Left lobe of liver (tissue), 2 donors: Measurements from ENCODE around the gene TPM1. TPM values are rescaled to one million over a fixed set of nuclear protein-coding genes. Genes with fewer than 3 reads are reported as not detected.
"Not testable (repeated sequence)": the region's sequence is repeated elsewhere in the genome, so short reads cannot be mapped to it uniquely, and the experiment has no call there.

Source experiments
- ATAC-seq: fragments of 200-7000 bp; cut with Tn5 transposase; one replicate; pipeline ENCODE4 v1.9.1; 2020; ENCODE audit warnings: mild to moderate bottlenecking, moderate library complexity
- DNase-seq: peaks from one replicate; pipeline ENCODE4 v3.0.0-alpha.2; 2020; ENCODE audit warnings: low spot score
- total RNA-seq: library from RNA; stranded (reverse); gene quantifications from one replicate; pipeline ENCODE4 v1.2.1, GENCODE V29; 2021
- donor health status: DM: no; HTN: no; CAD: no; lungs with moderate emphysema.
- donor health status: DM: no; HTN: yes; CAD: no.

TPM1 gene
- total RNA-seq, 1 donor from 2014 or later = 52.6 TPM

DNA sequence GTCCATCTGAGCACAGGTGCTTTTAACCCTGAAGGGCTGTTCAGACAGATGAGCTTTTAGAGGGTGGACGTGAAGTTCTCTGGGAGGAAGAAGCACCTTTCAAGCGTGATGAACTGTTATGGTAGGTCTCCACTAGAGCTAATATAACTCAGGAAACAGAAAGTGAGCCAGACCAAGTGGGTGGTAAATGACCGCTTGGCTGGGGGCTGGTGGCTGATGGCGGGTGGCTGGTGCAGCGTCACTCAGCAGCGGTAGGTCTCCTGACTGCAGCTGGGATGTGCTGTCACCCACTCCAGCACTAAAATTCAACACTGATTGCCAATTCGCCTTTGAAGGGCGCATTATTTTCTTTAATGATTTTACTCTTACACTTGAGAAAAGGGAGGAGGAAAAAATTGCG lies 47.9 kb downstream of the TPM1 start:
- DNase-seq (peak; percentile 15), ATAC-seq (no peak)

DNA sequence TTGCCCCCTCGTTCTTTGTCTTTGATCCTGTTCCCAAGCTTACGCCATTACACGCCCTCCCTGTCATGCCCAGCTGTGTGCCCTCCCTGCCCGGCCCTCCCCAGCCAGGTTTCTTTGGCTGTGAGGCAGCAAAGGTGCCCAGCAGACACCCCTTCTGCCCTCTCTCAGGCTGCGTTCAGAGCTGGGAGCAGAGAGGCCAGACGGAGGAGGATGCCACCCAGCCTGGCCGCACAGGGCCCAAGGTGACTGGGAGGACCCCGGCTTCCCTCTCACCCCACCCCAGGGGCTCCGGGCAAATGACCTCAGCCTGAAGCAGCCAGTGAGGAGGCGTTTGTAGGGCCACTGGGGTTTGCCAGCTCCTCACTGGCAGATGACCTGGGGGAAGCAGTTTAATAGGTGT lies 48.3 kb downstream of the TPM1 start:
- DNase-seq (peak; percentile 37), ATAC-seq (no peak)

DNA sequence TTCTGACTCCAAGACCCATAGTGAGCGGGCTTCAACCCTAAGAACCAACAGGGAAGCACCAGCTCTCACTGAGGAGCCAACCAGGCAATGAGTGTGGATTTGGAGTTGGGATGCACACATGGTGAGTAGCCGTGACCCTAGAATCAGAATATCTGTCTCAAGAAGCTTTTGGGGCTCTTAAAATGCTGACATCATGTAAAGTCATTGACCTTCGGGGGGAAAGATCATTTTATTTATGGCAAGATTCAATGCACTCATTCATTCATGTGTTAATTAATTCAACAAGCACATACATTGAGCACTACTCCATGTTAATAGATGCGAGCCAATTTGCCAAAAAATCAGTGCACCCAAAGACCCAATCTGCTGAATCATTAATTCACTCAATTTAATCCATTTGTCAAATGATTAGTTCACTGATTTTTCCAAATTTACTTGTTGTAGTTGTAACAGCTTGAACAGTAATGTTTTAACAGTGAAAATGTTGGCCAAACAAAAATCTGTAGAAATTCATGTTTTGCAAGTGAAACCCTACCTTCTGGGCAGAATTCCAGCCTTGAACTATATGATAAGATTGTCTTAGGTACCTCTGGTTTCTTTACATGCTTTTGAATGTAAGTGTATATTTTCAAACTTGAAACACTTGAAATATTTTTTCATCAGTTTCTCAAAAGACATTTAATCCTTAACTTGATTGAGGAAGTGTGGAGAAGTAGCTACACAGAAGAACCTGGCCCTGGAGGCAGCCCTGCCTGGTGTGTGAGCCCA lies 49.3 kb downstream of the TPM1 start:
- no peak for ATAC-seq
- DNase-seq = no peak

DNA sequence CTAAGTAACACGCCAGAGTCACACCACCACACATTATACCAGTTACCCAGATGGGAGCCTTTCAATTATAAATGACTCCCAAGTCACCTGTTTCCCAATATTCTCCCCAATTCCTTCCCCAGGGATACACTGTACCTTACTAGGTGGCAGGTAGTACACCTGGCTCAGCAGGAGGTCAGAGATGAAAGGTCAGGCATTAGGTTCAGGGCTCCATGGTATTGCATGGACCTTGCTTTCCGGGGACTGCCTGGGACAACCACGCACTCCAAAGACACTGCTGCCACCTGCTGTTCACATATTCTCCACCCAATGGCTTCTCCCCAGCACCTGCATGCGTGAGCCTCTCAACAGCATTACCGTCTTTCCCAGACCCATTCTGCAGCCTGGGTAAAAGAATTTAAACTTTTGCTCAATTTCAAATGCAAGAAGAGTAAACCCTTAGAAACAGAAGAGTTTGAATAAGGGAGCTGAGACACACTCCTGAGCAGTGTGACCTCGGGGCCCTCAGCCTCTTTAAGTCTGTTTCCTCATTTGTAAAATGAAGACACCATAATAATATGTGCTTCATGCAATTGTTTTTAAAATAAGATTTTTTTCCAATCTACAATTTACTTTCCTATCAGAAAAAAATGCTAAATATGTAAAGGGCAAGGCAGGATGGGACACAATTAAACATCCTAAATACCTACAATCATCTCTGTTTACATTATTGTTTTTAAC lies 51.1 kb downstream of the TPM1 start:
- DNase-seq (peak; percentile 87), ATAC-seq (peak; percentile 100)

DNA sequence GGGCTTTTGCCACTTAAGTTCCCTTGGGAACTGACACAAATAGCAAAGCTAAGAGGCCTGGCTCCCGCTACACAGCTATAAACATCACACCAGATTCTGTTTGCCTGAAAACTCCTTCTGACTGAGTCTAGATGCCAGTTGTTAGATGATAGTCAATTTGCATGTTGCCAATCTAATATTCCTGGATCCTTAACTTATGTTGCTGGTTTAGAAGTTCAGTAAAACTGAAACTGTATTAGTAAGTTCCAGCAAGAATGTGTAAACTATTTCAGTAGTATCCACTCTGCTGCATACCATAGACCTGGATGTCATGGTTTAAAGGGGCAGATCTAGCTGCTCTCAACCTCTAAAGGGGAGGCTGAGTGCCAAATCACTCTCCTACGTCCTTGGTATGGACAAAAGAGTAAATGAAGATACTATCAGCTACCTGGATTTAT lies 52.0 kb downstream of the TPM1 start:
- DNase-seq (no peak), ATAC-seq (no peak)

DNA sequence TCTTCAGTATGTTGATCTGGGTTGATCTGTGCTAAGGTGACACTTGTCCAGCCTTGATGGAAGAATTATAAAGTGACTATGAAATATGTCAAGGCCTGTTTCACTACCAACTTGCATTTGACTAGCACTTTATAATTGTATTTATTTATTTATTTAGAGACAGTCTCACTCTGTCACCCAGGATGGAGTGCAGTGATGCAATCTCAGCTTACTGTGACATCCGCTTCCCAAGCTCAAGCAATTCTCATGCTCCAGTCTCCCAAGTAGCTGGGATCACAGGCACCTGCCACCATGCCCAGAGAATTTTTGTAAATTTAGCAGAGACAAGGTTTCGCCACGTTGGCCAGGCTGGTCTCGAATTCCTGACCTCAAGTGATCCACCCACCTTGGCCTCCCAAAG lies 53.6 kb downstream of the TPM1 start:
- ATAC-seq = no peak
- no peak for DNase-seq

DNA sequence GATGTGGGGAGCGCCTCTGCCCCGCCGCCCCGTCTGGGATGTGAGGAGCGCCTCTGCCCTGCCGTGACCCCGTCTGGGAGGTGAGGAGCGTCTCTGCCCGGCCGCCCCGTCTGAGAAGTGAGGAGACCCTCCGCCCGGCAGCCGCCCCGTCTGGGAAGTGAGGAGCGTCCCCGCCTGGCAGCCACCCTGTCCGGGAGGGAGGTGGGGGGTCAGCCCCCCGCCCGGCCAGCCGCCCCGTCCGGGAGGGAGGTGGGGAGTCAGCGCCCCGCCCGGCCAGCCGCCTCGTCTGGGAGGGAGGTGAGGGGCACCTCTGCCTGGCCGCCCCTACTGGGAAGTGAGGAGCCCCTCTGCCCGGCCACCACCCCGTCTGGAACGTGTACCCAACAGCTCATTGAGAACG lies 56.4 kb downstream of the TPM1 start:
- ATAC-seq = not testable (repeated sequence)
- peak; percentile 32 for DNase-seq

DNA sequence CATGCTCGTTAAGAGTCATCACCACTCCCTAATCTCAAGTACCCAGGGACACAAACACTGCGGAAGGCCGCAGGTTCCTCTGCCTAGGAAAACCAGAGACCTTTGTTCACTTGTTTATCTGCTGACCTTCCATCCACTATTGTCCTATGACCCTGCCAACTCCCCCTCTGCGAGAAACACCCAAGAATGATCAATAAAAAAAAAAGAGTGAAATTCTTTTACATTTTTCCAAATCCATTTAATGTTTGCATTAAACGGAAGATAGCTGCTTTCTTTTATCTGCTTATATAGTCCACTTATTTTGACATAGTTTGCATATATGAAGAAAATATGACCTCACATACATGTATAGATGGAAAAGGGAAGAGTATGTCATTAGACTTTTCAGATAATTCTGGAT lies 57.0 kb downstream of the TPM1 start:
- not testable (repeated sequence) for ATAC-seq, DNase-seq

DNA sequence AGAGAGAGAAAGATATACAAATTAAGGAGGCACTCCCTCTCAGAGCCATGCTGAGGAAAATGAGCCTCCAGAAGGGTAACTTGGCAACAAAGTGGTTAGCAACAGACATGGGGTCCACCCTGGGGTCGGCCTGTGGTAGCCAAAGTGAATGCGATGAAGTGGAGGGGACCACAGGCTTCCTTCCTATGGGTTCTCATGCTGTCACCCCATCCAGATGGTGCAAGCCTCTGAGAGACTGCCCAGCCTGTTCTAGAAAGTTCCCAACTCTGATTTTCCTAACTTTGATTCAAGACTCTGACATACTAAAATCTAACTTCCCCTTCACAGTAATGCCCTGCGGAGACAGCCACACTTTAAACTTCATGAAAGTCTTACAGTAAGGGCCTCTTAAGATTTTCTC lies 60.9 kb downstream of the TPM1 start:
- no peak for ATAC-seq
- no peak for DNase-seq

DNA sequence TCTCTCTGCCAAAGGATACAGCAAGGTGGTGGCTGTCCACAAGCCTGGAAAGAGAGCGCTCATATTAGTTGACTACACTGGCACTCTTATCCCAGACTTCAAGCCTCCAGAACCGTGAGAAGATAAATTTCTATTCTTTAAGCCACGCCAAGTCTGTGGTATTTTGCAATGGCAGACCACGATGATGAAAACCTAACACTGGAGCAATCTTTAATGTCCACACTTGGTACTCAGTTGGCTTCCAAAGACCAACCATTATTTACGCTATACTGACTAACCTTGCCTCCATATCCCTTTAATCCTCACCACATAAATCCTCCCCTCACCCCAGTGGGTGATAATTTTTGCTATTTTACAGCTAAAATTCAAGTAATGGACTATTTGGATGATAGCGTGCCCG lies 62.2 kb downstream of the TPM1 start:
- DNase-seq = no peak
- no peak for ATAC-seq

DNA sequence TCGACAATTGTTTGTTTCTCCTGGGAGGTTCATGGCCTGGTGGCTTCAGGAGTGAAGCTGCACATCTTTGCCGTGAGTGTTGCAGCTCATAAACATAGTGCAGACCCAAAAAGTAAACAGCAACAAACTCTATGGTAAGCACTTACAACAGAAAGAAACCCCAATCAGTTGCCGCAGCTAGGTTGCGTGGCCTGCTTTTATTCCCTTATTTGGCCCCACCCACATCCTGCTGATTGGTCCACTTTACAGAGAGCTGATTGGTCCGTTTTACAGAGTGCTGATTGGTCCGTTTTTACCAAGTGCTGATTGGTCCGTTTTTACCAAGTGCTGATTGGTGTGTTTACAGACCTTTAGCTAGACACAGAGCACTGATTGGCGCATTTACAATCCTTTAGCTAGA lies 62.8 kb downstream of the TPM1 start:
- not testable (repeated sequence) for ATAC-seq, DNase-seq

DNA sequence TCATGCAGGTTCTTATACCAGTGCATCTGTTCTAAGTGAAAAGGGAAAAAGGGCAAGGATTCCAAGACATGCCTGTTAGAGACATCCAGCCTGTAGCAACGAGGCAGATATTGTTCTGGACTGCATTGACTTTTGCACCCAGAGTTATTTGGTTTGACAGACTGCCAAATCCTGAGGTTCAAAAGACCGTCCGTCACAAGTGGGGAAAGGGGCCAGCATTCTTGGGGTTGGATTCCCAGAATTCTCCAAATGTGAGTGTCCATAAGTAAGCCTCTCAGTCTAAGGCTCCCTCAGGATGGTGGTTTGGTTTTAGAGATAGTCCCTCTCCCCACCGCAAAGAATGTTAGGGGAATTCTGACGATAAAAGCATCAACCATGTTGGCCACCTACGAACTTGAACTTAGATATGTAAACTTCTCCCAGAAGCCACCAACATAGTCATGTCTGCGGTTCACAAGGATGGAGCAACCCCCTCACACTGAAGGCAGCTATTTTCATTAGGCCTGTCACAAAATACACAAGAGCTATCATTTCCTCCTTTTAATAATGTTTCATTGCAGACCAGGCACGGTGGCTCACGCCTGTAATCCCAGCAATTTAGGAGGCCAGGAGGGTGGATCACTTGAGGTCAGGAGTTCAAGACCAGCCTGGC lies 65.5 kb downstream of the TPM1 start:
- ATAC-seq (peak; percentile 81), DNase-seq (peak; percentile 79)

DNA sequence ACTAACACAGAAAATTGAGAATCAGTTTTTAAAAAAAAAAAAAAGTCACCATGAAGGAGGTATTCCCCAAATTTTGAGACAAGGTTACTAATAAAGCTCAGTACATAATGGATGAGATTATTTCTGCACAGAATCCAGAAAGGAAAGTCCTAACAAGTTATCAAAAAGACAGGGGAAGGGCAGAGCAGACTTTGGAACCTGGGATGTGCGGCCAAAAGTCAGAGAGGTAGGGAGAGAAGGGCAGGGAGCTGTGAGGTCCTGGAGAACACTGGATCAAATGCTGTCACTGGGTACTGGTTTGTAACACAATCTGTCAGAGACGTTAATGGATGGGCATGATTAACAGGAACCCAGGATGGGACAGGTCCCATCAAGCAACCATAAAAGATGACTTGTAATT lies 67.0 kb downstream of the TPM1 start:
- ATAC-seq = peak; percentile 80
- DNase-seq = peak; percentile 68

DNA sequence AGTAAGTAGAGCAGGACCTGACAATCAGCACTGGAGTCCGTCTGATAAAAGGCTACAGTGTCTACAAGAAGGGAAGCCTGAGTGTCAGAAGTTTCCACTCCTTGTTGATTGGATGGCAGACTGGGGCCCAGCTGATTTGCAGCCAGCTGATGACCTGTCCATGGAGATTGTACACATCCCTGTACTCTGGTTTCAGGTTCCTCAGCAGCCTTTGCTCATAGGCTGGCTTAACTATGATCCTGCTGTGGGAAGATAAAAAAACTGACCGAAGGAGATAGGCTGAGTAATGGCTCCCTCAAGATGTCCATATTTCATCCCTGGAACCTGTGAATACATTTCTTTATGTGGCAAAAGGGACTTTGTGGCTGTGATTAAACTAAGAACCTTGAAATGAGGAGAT lies 67.4 kb downstream of the TPM1 start:
- no peak for ATAC-seq
- no peak for DNase-seq

DNA sequence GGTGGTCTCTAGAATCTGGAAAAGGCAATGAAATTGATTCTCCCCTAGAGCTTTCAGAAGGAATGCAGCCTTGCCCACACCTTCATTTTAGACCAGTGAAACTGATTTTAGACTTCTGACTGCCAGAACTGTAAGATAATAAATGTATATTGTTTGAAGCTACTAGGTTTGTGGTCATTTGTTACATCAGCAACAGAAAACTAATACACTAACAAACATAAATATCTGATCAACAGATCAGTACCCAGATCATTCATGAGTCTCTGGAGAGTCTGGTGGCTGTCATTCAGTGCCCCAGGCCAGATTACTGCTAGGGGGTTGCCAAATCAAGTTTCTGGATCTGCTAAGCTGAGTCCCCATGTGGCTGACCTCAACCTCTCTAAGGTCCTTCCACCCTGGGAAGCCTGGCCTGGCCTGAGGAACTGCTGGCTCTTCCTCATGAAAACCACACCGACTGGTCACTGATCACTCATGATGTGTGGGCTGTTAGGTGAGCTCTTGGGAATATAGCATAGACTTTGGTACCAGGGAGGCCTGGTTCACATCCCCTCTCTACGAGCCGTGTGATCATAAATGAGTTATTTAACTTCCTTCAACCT lies 68.0 kb downstream of the TPM1 start:
- ATAC-seq (no peak), DNase-seq (no peak)

DNA sequence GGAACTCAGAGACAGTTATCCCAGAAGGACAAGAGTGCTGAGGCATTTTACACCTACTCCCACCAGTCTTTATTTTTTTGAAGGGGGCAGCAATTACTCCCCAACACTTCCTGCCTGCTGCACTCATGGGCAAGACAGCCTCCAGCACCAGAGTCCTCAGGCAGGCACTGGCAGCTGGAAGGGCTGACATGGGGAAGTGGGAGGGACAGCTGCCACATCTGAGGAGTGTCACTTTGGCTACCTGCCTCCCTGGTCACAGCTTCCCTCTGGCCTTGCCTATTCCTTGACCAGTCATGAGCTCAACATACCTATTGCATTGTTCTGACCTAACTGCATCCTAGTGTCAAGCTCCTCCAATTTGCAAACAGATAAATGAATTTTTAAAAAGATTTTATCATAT lies 68.9 kb downstream of the TPM1 start:
- DNase-seq (no peak), ATAC-seq (no peak)

DNA sequence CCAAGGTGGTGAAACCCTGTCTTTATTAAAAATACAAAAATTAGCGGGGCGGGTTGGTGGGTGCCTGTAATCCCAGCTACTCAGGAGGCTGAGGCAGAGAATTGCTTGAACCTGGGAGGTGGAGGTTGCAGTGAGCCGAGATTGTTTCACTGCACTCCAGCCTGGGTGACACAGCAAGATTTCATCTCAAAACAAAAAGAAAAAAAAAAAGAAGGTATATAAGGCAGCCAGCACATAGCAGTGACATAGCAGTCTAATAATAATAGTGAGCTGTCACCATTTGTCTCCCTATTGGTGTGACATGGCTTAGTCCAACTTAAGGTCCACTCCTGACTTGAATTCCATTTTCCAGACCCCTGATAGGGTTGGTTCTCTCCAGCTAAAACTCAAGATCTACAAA lies 70.3 kb downstream of the TPM1 start:
- no peak for ATAC-seq

DNA sequence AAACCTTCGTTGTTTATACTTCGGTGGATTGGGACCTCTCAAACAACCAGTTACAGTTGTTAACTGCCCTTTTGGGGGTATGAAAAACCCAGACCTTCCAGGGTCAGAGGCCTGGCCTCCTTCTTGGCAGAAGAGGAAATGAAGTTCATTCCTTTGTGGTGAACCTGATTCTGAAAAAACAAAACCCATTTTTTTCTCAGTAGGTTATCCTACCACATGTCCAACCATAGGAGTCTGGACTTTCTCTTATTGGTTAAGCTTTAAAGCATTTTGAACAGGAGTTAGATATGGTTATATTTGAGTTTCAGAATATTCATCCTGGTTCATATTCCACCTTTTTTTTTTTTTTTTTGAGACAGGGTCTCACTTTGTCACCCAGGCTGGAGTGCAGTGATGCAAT lies 71.9 kb downstream of the TPM1 start:
- DNase-seq (no peak), ATAC-seq (no peak)

More for the DNA sequence above, 70.3 kb downstream of the TPM1 start:
- DNase-seq = no peak
